NCI-H460 (cell line): ENCODE data around the gene ASAH2. TPM values are rescaled to one million over a fixed set of nuclear protein-coding genes. Genes with fewer than 3 reads are reported as not detected.
"Not testable (repeated sequence)": the region's sequence is repeated elsewhere in the genome, so short reads cannot be mapped to it uniquely, and the experiment has no call there.

Experiments used
- DNase-seq: peaks from one replicate; pipeline ENCODE4 v3.0.0-alpha.2; 2016; ENCODE audit warnings: low read depth; ENCODE audit errors: extremely low read depth
- polyA plus RNA-seq: library from polyadenylated mRNA; depleted of rRNA; stranded (reverse); fragments of >200 nt; gene quantifications from 2 replicates; pipeline ENCODE4 v1.2.3, GENCODE V29; 2014; cell fraction: nucleus; rRNA removed
- total RNA-seq: library from RNA; depleted of rRNA; stranded (reverse); fragments of >200 nt; shearing (Covaris generic); gene quantifications from 2 replicates; pipeline ENCODE4 v1.2.3, GENCODE V29; 2014; rRNA removed

Gene ASAH2
- total RNA-seq, result 5.7 and 12.8 TPM in 2 replicates
- 1.5 and 2.0 TPM in 2 replicates for polyA plus RNA-seq

GRCh38 chr10:50251394-50251793 is at the start of gene ASAH2:
ASAH2 (minus strand) TSS chr10:50251516; CDS start chr10:50248610, 2,906 bp downstream.
- DNase-seq, result no peak

- no peak for DNase-seq
These were observed 48.8 kb upstream of the ASAH2 start for GRCh38 chr10:50299948-50300669.

GRCh38 chr10:50295367-50295766 is 44.1 kb upstream of the ASAH2 start:
- DNase-seq, result no peak

- DNase-seq, result no peak
These were observed 43.3 kb upstream of the ASAH2 start for GRCh38 chr10:50294582-50294981.

- no peak for DNase-seq
These were observed 42.4 kb upstream of the ASAH2 start for GRCh38 chr10:50293513-50294313.

- DNase-seq, result no peak
These were observed 40.0 kb upstream of the ASAH2 start for GRCh38 chr10:50291261-50291850.

GRCh38 chr10:50289196-50289595 is 37.9 kb upstream of the ASAH2 start:
- no peak for DNase-seq

GRCh38 chr10:50286996-50287803 is 35.9 kb upstream of the ASAH2 start:
- no peak for DNase-seq

- no peak for DNase-seq
These were observed 35.2 kb upstream of the ASAH2 start for GRCh38 chr10:50286517-50286916.

GRCh38 chr10:50281967-50282522 is 30.7 kb upstream of the ASAH2 start:
- DNase-seq, result no peak

GRCh38 chr10:50281210-50281966 is 30.1 kb upstream of the ASAH2 start:
- DNase-seq, result no peak

GRCh38 chr10:50280049-50280841 is 28.9 kb upstream of the ASAH2 start:
- no peak for DNase-seq

- no peak for DNase-seq
These were observed 28.2 kb upstream of the ASAH2 start for GRCh38 chr10:50279489-50279888.

GRCh38 chr10:50275650-50276235 is 24.4 kb upstream of the ASAH2 start:
- DNase-seq, result peak; percentile 48

GRCh38 chr10:50272531-50272930 is 21.2 kb upstream of the ASAH2 start:
- no peak for DNase-seq

- no peak for DNase-seq
These were observed 20.4 kb upstream of the ASAH2 start for GRCh38 chr10:50271564-50272250.

GRCh38 chr10:50267877-50268276 is 16.6 kb upstream of the ASAH2 start:
- not testable (repeated sequence) for DNase-seq

GRCh38 chr10:50262625-50263024 is 11.3 kb upstream of the ASAH2 start:
- not testable (repeated sequence) for DNase-seq
